ENCODE results near the gene MRPL1. TPM values are rescaled to one million over a fixed set of nuclear protein-coding genes. Genes with fewer than 3 reads are reported as not detected.
"Not testable (repeated sequence)": the region's sequence is repeated elsewhere in the genome, so short reads cannot be mapped to it uniquely, and the experiment has no call there.

Gene MRPL1
- polyA plus RNA-seq, 3 donors, result 65.5 to 73.8 (median 65.6) TPM

- DNase-seq (ENCODE audit: low read depth in 3 of 3, low spot score in 2 of 3), result no peak
Observed at GRCh38 chr4:77960367-77960766, 97.7 kb downstream of the MRPL1 start.

- no peak for DNase-seq (ENCODE audit: low read depth in 3 of 3, low spot score in 2 of 3)
Observed at GRCh38 chr4:77963004-77963403, 100.4 kb downstream of the MRPL1 start.

DNA sequence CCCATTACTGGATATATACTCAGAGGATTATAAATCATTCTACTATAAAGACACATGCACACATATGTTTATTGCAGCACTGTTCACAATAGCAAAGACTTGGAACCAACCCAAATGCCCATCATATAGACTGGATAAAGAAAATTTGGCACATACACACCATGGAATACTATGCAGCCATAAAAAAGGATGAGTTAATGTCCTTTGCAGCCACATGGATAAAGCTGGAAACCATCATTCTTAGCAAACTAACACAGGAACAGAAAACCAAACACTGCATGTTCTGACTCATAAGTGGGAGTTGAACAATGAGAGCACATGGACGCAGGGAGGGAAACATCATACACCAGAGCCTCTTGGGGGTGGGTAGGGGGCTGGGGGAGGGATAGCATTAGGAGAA is 111.0 kb downstream of the MRPL1 start:
- not testable (repeated sequence) for DNase-seq (ENCODE audit: low read depth in 3 of 3, low spot score in 2 of 3)

DNA sequence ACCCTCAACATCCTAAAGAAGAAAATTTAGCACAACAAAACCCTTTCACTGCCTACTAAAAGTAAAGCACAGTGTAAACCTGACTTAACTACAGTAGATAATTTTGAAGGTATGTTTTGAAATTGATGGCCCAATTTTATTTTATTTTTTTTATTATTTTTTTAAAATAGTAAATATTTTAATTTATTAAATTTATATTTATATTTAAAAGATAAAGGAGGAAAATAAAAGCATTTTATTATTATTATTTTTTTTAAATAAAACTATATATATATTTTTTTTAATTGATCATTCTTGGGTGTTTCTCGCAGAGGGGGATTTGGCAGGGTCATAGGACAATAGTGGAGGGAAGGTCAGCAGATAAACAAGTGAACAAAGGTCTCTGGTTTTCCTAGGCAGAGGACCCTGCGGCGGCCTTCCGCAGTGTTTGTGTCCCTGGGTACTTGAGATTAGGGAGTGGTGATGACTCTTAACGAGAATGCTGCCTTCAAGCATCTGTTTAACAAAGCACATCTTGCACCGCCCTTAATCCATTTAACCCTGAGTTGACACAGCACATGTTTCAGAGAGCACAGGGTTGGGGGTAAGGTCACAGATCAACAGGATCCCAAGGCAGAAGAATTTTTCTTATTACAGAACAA is 120.4 kb downstream of the MRPL1 start:
- not testable (repeated sequence) for DNase-seq (ENCODE audit: low read depth in 3 of 3, low spot score in 2 of 3)

GRCh38 chr4:77983612-77984311 is 121.1 kb downstream of the MRPL1 start:
- DNase-seq (ENCODE audit: low read depth in 3 of 3, low spot score in 2 of 3), result not testable (repeated sequence)

DNA sequence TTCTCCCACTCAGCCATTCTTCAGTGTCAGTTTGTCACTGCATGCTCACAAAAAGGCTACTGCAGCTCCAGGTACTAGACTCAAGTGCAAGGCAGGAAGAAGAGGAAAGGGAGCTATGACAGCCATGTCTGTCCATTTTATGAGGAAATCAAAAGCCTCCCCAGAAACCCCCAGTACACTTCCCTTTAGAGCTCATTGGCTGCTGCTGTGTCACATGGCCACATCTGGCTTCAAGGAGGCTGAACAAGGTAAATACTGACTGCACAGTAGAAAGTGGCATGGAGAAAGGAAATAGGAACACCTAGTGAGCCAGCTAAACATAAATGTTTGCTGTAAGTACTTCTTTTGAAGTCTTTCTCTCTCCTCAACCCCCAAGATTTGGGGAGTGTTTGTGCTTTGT is 127.3 kb downstream of the MRPL1 start:
- no peak for DNase-seq (ENCODE audit: low read depth in 3 of 3, low spot score in 2 of 3)

DNA sequence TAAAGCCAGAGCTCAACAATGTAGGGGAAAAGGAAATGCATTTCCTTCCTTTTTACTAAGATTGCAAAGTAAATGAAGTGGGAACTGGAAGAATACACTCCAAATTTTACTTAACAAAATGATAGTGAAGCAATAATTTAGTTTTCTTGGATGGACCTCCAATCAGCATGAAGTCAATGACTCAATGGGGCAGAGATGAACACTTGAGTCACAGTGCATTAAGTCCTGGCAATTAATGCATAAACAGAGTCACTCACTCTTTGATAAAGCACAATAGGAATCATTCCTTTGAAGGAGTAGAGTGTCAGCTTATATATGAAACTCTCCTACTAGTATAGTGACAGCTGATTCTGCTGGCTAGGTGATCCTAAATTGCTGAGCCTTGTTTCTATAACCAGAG is 127.8 kb downstream of the MRPL1 start:
- DNase-seq (ENCODE audit: low read depth in 3 of 3, low spot score in 2 of 3), result no peak

DNA sequence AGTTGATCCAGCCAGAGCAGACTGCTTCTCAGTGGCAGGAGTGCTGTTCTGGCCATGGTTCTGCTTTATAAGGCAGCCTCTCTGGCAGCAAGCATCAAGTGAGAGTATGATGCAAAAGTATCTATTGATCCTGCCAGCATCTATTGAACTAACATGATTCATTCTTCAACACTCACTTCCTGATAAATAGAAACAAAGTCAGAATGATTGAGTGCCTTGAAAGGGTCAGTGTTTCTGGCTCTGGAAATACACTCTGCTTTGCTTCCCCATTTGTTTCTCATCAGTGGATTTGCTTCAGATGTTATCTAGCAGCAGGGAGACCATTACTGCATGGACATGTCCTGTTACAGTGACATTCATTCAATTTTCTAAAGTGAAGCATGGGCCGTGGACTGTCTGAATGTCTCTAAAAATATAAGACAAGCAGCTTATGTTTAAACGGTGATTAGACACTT is 128.3 kb downstream of the MRPL1 start:
- no peak for DNase-seq (ENCODE audit: low read depth in 3 of 3, low spot score in 2 of 3)

GRCh38 chr4:77992581-77992980 is 130.0 kb downstream of the MRPL1 start:
- DNase-seq (ENCODE audit: low read depth in 3 of 3, low spot score in 2 of 3), result no peak

- DNase-seq (ENCODE audit: low read depth in 3 of 3, low spot score in 2 of 3), result peak; percentile 62 to 71 (median 70)
Observed at GRCh38 chr4:77994194-77994721, 131.6 kb downstream of the MRPL1 start.

DNA sequence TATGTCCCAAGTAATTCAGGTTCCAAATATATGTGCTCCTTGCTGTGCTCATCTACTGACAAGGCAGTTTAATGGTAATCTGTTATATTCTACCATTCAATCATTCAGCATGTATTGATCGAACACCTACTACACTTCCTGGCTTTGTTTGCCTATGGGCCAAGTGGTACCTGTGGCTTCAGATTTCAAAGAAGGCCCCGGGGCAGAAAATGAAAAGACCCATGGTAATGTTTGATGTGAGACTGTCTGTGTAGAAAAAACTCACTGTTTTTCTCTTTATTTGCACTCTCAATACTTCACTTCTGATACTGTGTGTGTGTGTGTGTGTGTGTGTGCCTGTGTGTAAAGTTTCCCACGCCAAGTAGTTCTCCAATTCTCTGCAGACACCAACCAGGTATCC is 133.4 kb downstream of the MRPL1 start:
- no peak for DNase-seq (ENCODE audit: low read depth in 3 of 3, low spot score in 2 of 3)

GRCh38 chr4:78001531-78001930 is 138.9 kb downstream of the MRPL1 start:
- DNase-seq (ENCODE audit: low read depth in 3 of 3, low spot score in 2 of 3), result no peak

- DNase-seq (ENCODE audit: low read depth in 3 of 3, low spot score in 2 of 3), result no peak
Observed at GRCh38 chr4:78002260-78002659, 139.6 kb downstream of the MRPL1 start.

Other genes starting within 250 kb of the MRPL1 start
- gene CNOT6L, start 43.5 kb upstream of the MRPL1 start, polyA plus RNA-seq (ENCODE audit: insufficient read length in 3 of 3), result 10 to 100 TPM; 37.3 to 42.4 (median 39.0) TPM
- gene FRAS1, start 194.5 kb downstream of the MRPL1 start, polyA plus RNA-seq (ENCODE audit: insufficient read length in 3 of 3), result 10 to 100 TPM; 70.4 to 83.3 (median 77.4) TPM

Data from right renal cortex interstitium (tissue), 3 donors.